ENCODE results near the gene SIPA1L2. TPM values are rescaled to one million over a fixed set of nuclear protein-coding genes. Genes with fewer than 3 reads are reported as not detected.
"Not testable (repeated sequence)": the region's sequence is repeated elsewhere in the genome, so short reads cannot be mapped to it uniquely, and the experiment has no call there.

The SIPA1L2 gene
- total and polyA plus RNA-seq, 4 donors: 5.3 to 60.1 (median 30.4) TPM

DNA sequence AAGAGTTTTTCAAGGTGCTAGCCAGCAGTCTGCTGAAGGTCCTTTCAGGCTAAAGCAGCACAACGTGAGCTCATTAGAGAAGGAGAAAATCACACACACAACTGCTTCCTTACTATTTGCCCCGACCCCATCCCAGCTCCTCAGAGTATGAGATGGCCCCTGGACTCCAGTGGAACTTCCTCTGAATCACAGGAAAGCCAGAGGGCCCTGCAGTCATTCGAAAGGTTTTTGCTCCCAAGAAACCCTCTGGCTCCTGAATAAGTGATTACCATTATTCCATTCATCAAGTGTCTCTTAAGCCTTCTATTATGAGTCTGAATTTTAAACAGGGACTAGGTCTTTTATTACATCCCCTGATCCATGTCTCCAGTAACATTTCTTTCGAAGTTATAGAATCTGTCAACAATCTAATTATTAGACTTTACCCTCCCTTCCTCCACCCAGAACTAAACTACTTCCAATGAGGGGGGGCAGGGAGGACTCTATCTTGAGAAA lies 14.6 kb downstream of the SIPA1L2 start:
- no peaks in the 10 kb centered on the region for H3K27me3 ChIP-seq (ENCODE audit: control insufficient read depth in 3 of 3, insufficient read depth in 3 of 3, low read length in 2 of 3)
- peaks cover 0 to 3% (median 0%) of the 10 kb centered on the region in 4 donors for H3K36me3 ChIP-seq (ENCODE audit: control insufficient read depth in 4 of 4, insufficient read depth in 4 of 4, low read length in 4 of 4)
- H3K9ac ChIP-seq (ENCODE audit: insufficient read depth in 1 of 2, low read length in 2 of 2): no peak overlapping the region
- no peaks in the 10 kb centered on the region for H3K9me3 ChIP-seq (ENCODE audit: control insufficient read depth in 4 of 4, insufficient read depth in 3 of 4, low read length in 3 of 4)
- no peak overlapping the region for H3K4me3 ChIP-seq
- 90 to 92% methylated on average over 4 of the region's 4 CpGs for WGBS, 2 donors
- no peak overlapping the region for H3K27ac ChIP-seq (ENCODE audit: low read depth in 1 of 2, low read length in 1 of 2)
- H3K4me1 ChIP-seq (ENCODE audit: control insufficient read depth in 5 of 5, insufficient read depth in 5 of 5, low read length in 5 of 5): peaks cover 13 to 56% (median 26%) of the 10 kb centered on the region in 5 donors
- DNase-seq (no peak), ATAC-seq (ENCODE audit: insufficient read depth, low FRiP score) (no peak)
- no peak for TF ChIP-seq CTCF (IDR thresholded peaks at IDR 0.05; ENCODE audit: control extremely low read depth, extremely low read depth)

DNA sequence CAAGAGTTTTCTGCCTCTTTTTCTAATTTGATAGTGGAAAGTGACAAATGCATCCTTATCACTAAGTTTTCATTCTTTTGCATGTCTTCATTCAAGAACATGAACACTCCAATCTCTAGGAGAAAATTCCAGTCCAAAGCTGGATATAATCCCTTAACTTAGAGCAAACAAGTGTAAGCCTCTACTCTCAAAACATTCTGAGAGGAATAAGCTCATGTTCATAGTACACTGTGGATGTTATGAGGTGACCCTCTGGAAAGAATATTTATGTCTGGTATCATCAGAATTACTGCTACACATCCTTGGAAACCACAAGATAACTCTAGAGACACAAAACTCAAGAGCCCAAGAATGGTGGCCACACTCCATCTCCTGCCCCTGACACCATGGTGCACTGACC lies 15.1 kb downstream of the SIPA1L2 start:
- no peak for ATAC-seq (ENCODE audit: insufficient read depth, low FRiP score)

GRCh38 chr1:232613752-232614381 lies 16.1 kb downstream of the SIPA1L2 start:
- no peak for TF ChIP-seq CTCF (IDR thresholded peaks at IDR 0.05; ENCODE audit: control extremely low read depth, extremely low read depth)

More for the DNA sequence above, 15.1 kb downstream of the SIPA1L2 start:
- H3K27me3 ChIP-seq (ENCODE audit: control insufficient read depth in 3 of 3, insufficient read depth in 3 of 3, low read length in 2 of 3): no peaks in the 10 kb centered on the region
- H3K36me3 ChIP-seq (ENCODE audit: control insufficient read depth in 4 of 4, insufficient read depth in 4 of 4, low read length in 4 of 4): peaks cover 0 to 3% (median 0%) of the 10 kb centered on the region in 4 donors
- DNase-seq: no peak
- TF ChIP-seq CTCF (IDR thresholded peaks at IDR 0.05; ENCODE audit: control extremely low read depth, extremely low read depth): no peak
- peaks cover 8 to 55% (median 23%) of the 10 kb centered on the region in 5 donors for H3K4me1 ChIP-seq (ENCODE audit: control insufficient read depth in 5 of 5, insufficient read depth in 5 of 5, low read length in 5 of 5)
- H3K4me3 ChIP-seq: no peak overlapping the region
- H3K9me3 ChIP-seq (ENCODE audit: control insufficient read depth in 4 of 4, insufficient read depth in 3 of 4, low read length in 3 of 4): no peaks in the 10 kb centered on the region
- no peak overlapping the region for H3K27ac ChIP-seq (ENCODE audit: low read depth in 1 of 2, low read length in 1 of 2)
- no peak overlapping the region for H3K9ac ChIP-seq (ENCODE audit: insufficient read depth in 1 of 2, low read length in 2 of 2)

DNA sequence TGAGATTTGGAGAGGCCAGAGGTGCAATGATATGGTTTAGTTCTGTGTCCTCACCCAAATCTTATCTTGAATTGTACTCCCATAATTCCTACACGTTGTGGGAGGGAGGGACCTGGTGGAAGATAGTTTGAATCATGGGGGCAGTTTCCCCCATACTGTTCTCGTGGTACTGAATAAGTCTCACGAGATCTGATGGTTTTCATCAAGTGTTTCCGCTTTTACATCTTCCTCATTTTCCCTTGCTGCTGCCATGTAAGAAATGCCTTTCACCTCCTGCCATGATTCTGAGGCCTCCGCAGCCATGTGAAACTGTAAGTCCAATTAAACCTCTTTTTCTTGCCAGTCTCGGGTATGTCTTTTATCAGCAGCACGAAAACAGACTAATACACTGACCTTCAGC lies 17.1 kb downstream of the SIPA1L2 start:
- 87 to 96% methylated on average over 7 of the region's 7 CpGs for WGBS, 2 donors
- not testable (repeated sequence) for H3K27ac ChIP-seq (ENCODE audit: low read depth in 1 of 2, low read length in 1 of 2); H3K9me3 ChIP-seq (ENCODE audit: control insufficient read depth in 4 of 4, insufficient read depth in 3 of 4, low read length in 3 of 4); H3K27me3 ChIP-seq (ENCODE audit: control insufficient read depth in 3 of 3, insufficient read depth in 3 of 3, low read length in 2 of 3); H3K36me3 ChIP-seq (ENCODE audit: control insufficient read depth in 4 of 4, insufficient read depth in 4 of 4, low read length in 4 of 4); H3K9ac ChIP-seq (ENCODE audit: insufficient read depth in 1 of 2, low read length in 2 of 2); ATAC-seq (ENCODE audit: insufficient read depth, low FRiP score); DNase-seq; H3K4me3 ChIP-seq
- peaks cover 4 to 50% (median 19%) of the 10 kb centered on the region in 5 donors for H3K4me1 ChIP-seq (ENCODE audit: control insufficient read depth in 5 of 5, insufficient read depth in 5 of 5, low read length in 5 of 5)

More at GRCh38 chr1:232613752-232614381, 16.1 kb downstream of the SIPA1L2 start:
- H3K27ac ChIP-seq (ENCODE audit: low read depth in 1 of 2, low read length in 1 of 2): no peak overlapping the region
- ATAC-seq (ENCODE audit: insufficient read depth, low FRiP score): peak; percentile 53
- no peak overlapping the region for H3K4me3 ChIP-seq
- WGBS, 2 donors: 53 to 71% methylated on average over 5 of the region's 5 CpGs
- peaks cover 0 to 3% (median 0%) of the 10 kb centered on the region in 4 donors for H3K36me3 ChIP-seq (ENCODE audit: control insufficient read depth in 4 of 4, insufficient read depth in 4 of 4, low read length in 4 of 4)
- no peak overlapping the region for H3K9ac ChIP-seq (ENCODE audit: insufficient read depth in 1 of 2, low read length in 2 of 2)
- DNase-seq: peak; percentile 72 to 97 (median 97)
- peaks cover 4 to 50% (median 19%) of the 10 kb centered on the region in 5 donors for H3K4me1 ChIP-seq (ENCODE audit: control insufficient read depth in 5 of 5, insufficient read depth in 5 of 5, low read length in 5 of 5)
- no peaks in the 10 kb centered on the region for H3K27me3 ChIP-seq (ENCODE audit: control insufficient read depth in 3 of 3, insufficient read depth in 3 of 3, low read length in 2 of 3)
- no peaks in the 10 kb centered on the region for H3K9me3 ChIP-seq (ENCODE audit: control insufficient read depth in 4 of 4, insufficient read depth in 3 of 4, low read length in 3 of 4)
